Astrocyte of the hippocampus (primary cell): ENCODE measurements around the gene ARHGEF16.

Experiments
- DNase-seq: peaks from one replicate; pipeline ENCODE4 v3.0.0; 2011; ENCODE audit warnings: low read depth, low spot score

Gene ARHGEF16

DNA sequence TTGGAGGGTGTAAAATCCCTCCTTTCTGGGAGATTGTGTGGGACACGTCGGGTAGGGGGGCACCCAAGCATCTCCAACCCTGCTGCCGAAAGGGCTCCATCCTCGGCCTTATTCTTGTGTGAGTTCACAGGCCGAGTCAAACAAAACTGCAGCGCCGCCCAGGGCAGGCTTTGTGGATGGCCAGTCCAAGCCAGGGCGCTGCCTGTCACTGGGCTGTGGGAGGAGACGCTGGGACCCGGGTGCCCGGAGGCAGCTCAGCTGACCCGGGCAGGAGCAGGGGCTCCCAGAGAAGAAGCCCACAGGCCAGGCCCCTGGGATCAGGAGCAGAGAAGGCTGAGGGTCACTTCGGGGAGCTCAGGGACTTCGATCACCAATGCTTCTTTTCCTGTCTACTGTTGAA is 31.8 kb upstream of the ARHGEF16 start:
- DNase-seq: no peak

DNA sequence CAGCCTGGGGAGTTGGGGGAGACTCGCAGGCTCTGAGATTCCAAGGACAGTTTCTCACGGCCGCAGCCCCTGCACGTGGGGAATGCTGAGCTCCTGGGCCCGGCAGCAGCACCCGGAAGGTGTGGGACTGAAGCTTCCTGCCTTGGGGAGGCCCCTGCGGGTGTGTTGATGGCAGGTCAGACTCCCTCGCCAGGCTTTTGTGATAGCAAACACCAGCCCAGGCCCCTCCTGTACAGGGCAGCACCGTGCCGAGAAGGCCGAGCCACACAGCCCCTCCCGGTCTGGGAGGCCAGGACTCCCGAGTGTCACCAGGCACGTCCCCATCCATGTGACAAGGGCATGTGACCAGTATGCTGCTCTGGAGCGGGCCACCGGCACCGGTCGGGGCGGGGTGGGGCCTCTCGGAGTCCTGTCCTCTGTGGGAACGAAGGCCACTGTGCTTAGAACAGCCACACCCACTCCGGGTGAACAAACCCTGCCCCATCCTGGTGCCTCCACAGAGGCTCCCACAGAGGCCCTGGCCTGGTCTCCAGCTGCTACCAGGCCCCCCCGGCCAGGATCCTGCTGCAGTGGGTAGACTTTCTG is 31.1 kb upstream of the ARHGEF16 start:
- DNase-seq: no peak

DNA sequence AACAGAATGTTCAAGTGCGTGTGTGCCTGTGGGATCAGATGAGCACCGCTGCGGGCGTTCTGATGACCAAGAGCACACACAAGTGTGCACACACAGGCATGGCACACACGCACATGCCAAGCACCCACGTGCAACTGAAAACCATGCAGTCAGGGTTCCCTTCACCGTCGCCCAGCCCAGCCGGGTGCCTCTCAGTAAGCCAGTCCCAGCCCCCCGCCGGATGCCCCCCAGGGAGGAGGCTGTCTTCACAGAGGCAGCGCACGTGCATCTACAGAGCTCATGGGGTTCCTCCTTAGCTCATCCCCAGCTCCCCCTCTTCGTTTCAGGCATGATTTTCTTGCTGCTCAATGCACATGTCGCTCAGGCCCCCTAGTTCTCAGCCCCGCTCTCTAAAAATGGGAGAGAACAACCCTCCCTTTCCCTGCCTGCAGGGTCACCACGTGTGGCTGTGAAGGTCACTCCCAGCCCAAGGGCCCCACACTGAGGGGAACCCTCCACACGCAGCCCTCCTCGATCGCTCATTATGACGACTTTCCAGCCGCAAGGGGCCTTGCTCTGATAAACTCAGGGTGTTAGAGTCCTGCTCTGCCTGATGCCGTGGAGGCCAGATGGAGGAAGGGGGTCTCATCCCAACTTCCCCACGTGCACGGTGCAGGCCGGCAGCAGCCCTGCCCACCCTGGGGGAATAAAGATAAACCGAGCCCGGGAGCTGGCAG is 30.4 kb upstream of the ARHGEF16 start:
- DNase-seq: no peak

DNA sequence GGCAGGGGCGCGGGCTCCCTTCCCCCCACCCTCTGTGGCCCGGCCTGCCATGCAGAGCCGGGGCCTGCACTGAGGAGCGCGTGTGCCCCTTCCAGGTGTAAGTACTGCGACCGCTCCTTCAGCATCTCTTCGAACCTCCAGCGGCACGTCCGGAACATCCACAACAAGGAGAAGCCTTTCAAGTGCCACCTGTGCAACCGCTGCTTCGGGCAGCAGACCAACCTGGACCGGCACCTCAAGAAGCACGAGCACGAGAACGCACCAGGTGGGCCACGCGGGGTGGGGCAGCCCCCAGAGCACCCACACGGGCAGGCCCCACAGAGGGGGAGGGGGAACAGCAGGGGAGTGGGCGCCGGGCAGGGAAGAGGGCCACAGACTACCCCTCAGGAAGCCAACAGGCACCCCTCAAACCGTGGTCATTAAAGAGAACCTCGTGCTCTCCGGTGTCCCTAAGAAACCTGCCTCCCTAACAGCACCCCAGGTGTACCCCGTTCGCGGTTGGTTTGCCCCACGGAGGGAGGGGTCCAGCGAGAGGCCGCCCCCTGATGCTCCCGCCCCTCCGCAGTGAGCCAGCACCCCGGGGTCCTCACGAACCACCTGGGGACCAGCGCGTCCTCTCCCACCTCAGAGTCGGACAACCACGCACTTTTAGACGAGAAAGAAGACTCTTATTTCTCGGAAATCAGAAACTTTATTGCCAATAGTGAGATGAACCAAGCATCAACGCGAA is 28.8 kb upstream of the ARHGEF16 start:
- no peak for DNase-seq

DNA sequence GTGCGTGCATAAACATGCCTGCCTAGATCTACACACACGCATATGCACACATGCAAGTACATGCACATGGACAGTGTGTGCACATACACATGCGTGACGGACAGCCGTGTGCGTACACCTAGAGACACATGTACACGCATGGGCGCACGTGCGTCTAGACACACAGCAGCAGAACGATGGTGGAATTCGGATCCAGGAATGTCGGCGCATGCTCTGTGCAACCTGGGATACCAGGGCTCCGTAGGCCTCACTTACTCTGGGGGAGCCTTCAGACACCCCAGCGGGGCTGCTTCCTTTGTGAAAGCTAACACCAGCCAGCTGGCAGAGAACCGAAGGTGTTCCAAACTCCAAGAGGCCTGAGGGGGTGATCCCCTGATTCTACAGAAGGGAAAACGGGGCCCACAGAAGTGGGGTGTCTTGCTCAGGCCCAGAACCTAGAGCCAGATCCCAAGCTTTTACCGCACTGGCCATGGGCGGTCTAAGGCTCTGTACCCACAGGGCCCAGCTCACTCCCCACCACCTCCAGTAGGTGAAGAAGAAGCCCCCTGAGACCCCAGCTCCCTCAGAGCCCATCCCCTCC is 27.4 kb upstream of the ARHGEF16 start:
- no peak for DNase-seq

DNA sequence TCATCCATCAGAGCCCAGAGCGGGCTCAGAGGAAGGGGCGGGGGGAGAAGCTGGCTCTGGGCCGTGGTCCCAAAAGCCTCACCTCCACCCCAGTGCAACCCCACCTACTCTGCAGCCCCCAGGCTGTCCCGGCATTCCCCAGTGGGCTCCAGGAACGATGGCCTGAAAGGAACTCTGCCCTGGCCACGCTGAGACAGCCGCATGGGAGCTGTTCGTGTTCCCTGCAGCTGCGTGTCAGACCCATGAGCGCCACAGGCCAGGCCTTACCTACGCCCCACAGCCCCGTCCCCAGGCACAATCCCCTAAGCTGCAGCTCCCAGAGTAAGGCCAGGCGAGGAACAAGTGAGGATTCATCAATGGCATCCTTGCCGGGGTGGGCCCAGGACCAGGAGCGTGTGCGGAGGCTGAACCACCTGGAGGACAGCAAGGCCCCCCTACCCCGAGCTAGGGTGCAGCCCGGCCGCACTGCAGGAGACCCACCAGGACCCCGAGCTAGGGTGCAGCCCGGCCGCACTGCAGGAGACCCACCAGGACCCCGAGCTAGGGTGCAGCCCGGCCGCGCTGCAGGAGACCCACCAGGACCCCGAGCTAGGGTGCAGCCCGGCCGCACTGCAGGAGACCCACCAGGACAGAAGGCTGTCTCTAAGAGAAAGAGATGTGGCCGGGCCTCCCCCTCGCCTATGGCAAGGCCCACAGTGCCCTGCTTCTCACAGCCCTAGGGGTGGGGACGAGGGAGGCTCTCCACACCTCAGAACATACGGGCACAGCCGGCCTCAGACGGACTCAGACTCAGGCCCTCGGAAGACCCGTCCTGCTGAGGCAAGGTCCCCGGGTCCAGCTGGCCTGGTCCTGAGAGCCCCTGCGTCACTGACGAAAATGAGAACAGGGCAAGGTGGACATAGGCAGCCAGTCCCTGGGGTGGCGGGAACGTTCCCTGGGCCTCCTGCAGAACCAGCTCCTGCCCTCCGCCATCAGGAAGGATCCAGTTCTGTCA is 26.5 kb upstream of the ARHGEF16 start:
- no peak for DNase-seq

DNA sequence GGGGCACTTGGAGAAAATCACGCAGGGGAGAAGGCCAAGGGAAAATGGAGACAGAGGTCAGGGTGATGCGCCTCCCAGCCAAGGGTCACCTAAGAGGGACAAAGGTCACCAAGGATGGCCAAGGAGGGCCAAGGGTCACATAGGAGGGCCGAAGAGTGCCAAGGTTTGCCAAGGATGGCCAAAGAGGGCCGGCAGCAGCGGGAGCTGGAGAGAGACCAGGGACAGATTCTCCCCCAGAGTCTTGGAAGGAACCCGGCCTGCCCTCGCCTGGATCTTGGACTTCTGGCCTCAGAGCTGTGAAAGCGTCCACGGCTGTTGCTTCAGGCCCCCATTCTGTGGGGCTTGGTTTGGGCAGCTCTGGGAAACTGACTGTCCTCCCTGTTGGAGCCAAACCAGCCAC is 25.6 kb upstream of the ARHGEF16 start:
- DNase-seq: no peak

DNA sequence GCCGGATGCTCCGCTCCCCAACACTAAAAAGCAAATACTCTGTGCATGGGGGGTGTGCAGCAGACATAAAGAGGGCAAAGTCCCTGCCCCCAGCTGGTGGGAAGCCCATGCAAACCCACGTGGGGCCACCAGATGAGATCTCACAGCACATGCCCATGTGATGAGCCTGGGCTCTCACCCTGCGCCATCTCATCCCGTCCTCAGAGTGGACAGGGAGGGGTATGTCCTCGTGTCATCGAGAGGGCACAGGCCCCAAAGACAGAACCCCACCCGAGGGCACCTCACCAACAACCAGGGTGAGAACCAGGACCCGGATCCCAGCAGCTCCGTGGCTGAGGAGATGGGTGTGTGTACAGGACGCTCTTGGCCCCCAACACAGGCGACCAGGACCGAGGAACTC is 25.1 kb upstream of the ARHGEF16 start:
- no peak for DNase-seq

DNA sequence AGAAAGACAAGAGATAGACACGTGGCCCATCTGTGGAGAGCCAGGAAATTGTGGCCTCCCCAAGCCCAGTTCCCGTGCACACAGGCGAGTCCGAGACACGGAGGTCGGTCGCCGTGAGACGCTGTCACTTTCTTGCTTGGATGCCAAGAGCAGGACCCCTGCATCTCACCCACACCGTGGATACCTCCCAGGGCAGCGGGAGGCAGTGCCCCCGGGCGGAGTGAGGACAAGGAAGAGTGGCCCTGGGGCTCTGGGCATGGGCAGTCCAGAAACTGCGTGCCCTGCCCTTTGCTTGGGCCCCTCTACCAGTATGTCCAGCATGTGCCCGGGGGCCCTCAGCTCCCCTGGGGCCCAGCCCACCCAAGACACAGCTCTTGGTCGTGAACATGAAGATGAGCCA is 24.7 kb upstream of the ARHGEF16 start:
- DNase-seq: no peak

DNA sequence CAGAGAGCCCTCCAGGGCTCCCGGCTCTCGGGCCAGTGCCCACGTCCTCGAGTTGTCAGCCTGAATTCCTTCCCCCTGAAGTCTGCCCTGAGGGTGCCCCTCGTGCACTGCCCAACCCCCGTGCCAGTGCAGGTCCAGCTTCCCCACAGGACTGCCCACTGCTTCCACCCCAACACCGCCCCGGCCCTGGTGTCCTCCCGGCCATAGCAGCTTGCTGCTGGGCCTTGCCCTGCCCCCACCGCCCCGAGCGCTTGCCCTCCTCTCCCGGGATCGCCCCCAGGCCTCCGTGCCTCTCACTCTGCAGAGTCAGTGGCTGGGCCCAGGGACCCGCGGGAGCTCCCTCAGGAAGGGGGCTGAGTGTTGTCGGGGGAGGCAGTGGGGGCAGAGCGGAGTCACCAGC is 24.1 kb upstream of the ARHGEF16 start:
- DNase-seq: no peak

DNA sequence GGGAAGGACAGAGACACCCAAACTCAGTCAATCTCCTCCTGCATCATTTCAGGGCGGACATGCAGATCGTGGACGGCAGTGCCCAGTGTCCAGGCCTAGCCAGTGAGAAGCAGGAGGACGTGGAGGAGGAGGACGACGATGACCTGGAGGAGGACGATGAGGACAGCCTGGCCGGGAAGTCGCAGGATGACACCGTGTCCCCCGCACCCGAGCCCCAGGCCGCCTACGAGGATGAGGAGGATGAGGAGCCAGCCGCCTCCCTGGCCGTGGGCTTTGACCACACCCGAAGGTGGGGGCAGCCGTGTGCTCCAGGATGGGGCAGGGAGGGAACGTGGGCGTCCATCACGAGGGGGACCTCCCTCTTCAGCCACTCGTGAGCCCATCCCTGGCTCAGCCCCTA is 23.6 kb upstream of the ARHGEF16 start:
- DNase-seq: no peak

DNA sequence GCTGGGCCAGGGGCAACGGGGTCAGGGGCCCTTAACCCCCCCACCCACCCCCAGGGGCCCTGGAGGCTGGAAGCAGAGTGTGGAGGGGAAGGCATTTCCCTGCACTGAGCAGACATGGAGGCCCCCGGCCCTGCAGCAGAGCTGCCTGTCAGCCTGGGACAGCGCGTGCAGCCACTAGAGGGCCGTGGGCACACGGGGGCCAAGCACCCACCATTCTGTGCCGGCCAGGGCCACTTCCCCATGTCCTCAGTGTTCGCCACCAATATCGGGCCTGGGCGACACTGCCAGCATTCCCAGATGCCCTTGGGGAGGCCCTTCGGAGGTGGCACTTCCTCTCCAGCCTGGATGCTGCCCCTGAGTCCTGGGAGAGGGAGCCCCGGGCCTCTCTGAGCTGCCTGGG is 23.2 kb upstream of the ARHGEF16 start:
- DNase-seq: no peak

DNA sequence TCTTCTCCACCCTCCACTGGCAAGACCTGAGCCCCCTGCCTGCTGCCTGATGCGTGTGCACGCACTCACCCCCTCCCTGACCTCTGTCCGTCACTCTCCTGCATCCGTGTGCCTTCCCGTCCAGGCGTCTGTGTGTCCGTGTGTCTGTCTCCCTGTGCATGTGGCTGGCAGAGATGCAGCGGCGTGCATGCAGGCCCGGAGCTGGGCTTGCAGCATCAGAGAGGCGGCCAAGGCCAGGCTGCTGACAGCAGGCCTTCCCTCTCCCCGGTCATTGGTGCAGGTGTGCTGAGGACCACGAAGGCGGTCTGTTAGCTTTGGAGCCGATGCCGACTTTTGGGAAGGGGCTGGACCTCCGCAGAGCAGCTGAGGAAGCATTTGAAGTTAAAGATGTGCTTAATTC is 22.8 kb upstream of the ARHGEF16 start:
- no peak for DNase-seq

DNA sequence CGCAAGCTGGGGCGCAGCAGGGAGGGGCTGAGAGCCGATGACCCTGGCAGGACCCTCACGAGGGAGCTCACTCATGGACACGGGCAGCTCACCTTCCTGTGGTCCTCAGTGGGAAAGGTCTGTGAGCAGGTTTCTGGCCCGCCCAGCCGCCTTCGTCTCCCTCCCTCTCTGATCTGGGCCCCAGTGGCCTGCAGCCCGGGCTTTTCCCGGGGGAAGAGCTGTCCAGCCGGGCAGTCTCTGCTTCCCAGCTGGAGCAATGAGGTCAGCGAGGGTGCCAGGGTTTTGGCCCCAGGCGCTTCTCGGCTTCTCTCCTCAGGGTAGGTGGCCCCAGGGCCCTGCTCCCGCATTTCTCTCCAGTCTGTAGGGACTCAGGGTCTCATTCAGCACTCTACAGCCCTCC is 22.2 kb upstream of the ARHGEF16 start:
- DNase-seq: no peak

DNA sequence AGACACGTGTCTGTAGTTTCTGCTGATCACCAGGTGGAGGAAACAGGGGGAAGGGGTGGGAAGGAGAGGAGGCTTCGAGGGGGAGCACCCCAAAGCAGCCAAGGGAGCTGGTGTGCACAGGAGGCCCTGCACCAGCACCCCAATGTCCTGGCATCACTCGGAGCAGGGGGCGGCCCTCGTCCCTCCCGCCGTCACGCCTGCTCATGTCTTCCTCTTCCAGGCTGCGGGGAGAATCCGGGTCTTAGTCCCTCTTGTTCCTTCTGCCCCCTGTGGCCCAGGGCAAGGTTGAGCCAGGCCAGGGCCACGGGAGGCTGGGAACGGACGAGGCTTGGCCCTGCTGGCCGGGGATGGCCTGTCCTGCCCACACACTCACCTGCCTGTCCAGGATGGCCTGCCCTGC is 21.4 kb upstream of the ARHGEF16 start:
- no peak for DNase-seq

DNA sequence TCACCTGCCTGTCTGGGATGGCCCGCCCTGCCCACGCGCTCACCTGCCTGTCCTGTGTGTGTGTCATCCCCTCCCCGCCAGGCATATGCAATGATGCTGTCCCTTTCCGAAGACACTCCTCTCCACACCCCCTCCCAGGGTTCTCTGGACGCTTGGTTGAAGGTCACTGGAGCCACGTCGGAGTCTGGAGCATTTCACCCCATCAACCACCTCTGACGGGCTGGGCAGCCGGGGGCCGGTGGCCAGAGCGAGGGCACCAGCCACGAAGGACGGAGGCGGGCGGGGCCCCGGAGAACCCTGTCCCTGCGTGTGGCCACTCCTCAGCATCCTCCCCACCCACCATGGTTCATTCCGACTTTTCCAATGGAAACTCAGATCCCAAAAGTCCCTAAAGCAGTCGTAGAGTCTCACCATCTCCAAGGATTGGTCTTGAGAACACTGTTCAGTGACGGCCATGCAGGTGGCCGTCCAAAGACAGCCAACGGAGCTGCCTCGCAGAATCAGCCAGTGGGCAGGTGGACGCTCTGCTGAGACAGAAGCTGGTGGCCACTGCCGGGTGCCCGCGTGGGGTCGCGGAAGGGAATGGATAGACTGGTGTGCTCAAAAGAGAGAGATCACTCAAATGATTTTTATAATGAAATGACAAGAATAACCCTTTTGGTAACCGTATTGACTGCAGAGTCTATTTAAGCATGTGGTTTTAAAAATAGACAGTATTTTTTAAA is 20.7 kb upstream of the ARHGEF16 start:
- DNase-seq: no peak

DNA sequence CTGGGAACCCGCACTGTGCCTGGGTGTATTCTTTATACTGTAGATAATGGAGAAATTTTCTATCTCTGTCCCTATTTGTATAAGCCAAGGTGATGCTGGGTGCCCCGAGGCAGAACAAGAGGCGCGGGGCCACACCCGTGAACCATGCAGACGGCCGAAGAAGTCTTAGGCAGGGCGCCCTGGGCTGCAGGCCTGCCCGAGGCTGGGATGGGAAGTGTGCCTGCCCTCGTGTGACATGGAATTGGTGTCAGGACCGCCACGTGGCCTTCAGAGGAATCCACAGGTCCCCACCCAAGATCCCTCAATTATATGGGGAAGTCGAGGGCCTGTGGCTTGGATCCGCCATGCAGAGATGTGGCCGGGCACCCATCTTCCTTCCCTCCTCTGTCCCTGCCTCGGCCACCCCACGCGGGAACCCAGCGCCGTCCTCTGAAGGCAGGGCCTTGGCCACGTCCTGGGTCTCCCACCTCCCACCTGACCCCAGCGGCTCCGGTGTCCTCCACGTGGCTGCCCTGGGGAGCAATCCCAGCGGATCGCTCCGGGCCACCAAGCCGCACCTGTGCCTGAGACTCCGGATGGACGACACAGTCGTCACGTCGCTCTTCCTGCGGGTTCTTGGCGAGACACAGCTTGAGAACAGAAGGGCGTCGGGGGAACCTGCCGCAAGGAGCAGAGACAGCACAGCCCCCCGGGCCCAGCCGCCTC is 19.9 kb upstream of the ARHGEF16 start:
- DNase-seq: no peak

DNA sequence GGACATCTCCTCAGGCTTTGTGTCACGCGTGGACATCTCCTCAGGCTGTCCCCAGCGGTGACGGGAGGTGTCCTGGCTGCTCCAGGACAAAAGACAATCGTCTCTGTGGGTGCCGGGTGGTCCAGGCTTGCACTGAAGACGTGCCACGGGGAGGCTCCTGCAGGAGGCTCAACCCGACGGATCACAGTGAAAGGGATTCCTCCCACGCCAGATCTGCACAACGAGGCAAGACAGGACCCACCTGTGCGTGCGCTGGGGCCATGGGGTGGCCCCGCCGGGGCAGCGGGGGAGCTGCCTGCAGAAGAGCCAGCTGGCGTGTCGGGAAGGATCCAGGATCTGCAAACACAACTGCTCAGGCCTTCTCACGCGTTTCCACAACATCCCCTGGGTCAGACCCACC is 18.8 kb upstream of the ARHGEF16 start:
- no peak for DNase-seq

DNA sequence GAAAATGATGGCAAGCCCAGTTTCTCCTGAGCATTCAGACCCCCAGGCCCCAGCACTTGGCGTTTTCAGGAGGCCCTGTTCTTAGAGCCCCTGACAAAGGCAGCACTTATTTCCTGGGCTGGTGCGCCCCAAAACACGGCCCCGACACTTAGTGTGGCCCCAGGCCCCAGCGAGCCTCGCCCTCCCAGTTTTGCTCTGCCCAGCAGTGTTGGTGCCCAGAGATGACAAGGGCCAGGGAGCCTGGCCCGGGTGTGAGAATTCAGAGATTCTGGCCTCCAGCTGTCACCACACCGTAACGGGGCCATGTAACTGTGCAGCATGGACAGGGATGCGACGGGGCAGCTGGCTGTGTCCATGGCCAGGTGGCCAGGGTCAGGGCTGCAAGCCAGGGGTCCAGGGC is 18.0 kb upstream of the ARHGEF16 start:
- DNase-seq: no peak

DNA sequence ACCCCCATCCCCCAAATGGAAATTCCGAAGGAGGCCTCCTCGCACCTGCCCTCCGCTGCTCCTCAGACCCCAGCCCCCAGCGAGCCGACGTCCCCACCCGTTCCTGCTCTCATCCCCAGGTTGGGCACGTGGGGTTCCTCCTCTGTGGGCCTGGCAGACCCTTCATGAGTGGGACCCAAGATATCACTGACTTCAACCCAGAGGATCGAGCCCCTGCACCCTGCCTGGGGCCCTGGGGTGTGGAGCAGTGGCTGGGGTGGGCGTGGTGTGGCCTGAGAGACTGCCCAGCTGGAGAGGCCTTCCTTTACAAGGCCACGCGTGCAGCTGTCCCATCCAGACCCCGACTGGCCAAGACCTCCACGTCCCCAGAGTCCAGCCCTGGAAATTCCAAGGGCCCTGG is 17.6 kb upstream of the ARHGEF16 start:
- no peak for DNase-seq
